Activated CD4-positive, alpha-beta T cell treated with anti-CD3 and anti-CD28 coated beads for 4 hours (primary cell): ENCODE results near the gene PANX2.
"Not testable (repeated sequence)": the region's sequence is repeated elsewhere in the genome, so short reads cannot be mapped to it uniquely, and the experiment has no call there.

Source experiments
- DNase-seq, 2 donors: peaks; one replicate each; pipeline ENCODE4 v3.0.0-alpha.2; 2020

PANX2 gene

GRCh38 chr22:50148991-50149721 lies 21.4 kb upstream of the PANX2 start:
- DNase-seq = peak; percentile 66 to 71

GRCh38 chr22:50150161-50151129 lies 20.1 kb upstream of the PANX2 start:
- no peak for DNase-seq

GRCh38 chr22:50151571-50152537 lies 18.7 kb upstream of the PANX2 start:
- no peak for DNase-seq

- no peak for DNase-seq
Observed at GRCh38 chr22:50153056-50153755, 17.3 kb upstream of the PANX2 start.

- DNase-seq = no peak
Observed at GRCh38 chr22:50153756-50154140, 16.8 kb upstream of the PANX2 start.

GRCh38 chr22:50157709-50158375 lies 12.7 kb upstream of the PANX2 start:
- no peak for DNase-seq

GRCh38 chr22:50160947-50161346 lies 9.6 kb upstream of the PANX2 start:
- no peak for DNase-seq

GRCh38 chr22:50161508-50162390 lies 8.8 kb upstream of the PANX2 start:
- no peak for DNase-seq

GRCh38 chr22:50162391-50162956 lies 8.1 kb upstream of the PANX2 start:
- DNase-seq = no peak

- no peak for DNase-seq
Observed at GRCh38 chr22:50165436-50166123, 5.0 kb upstream of the PANX2 start.

GRCh38 chr22:50167689-50168489 lies 2.6 kb upstream of the PANX2 start:
- no peak for DNase-seq

- not testable (repeated sequence) for DNase-seq
Observed at GRCh38 chr22:50168490-50169180, 1.9 kb upstream of the PANX2 start.

- DNase-seq = no peak
Observed at GRCh38 chr22:50169181-50169759, 1.3 kb upstream of the PANX2 start.

- peak; percentile 39 to 53 for DNase-seq
Observed at GRCh38 chr22:50169774-50170341, 673 bp upstream of the PANX2 start.

GRCh38 chr22:50171319-50171964 lies 911 bp downstream of the PANX2 start:
- DNase-seq = no peak

- DNase-seq = no peak
Observed at GRCh38 chr22:50171965-50172421, 1.5 kb downstream of the PANX2 start.
